HEK293 (cell line): ENCODE data around the gene FRMD8.

Source experiments
- CTCF ChIA-PET: fragments of 350-600 bp; formaldehyde crosslinking; extraction: SDS; loops from one replicate; lab custom pipeline; 2021; ENCODE audit warnings: antibody characterized with exemption; lab: Yijun Ruan, JAX
- POLR2A ChIA-PET: fragments of 300-600 bp; formaldehyde crosslinking; extraction: SDS; loops from one replicate; lab custom pipeline; 2020; ENCODE audit warnings: antibody characterized with exemption, inconsistent platforms; lab: Yijun Ruan, JAX
- H3K27ac ChIP-seq: fragments of 200-500 bp; sonication (Bioruptor generic); 2 replicates; pipeline ENCODE4 v1.5.1; 2014; ENCODE audit warnings: low read depth, low read length, control low read depth, inconsistent platforms; ENCODE audit errors: extremely low read depth
- H3K36me3 ChIP-seq, 2 experiments: fragments of 200-500 bp in 1 of 2; sonication (Bioruptor generic) in 1 of 2; 1 replicate in 1 of 2; 2 replicates in 1 of 2; pipeline ENCODE4 v1.5.1; 2014 to 2017; ENCODE audit warnings: inconsistent platforms in 2 of 2, low read length in 2 of 2; ENCODE audit not compliant: control insufficient read depth in 2 of 2, insufficient read depth in 1 of 2
- H3K4me1 ChIP-seq: fragments of 200-500 bp; sonication (Bioruptor generic); 2 replicates; pipeline ENCODE4 v1.5.1; 2014; ENCODE audit warnings: mild to moderate bottlenecking, low read length, inconsistent platforms; ENCODE audit not compliant: control insufficient read depth, insufficient read depth
- H3K4me3 ChIP-seq: 2 replicates; pipeline ENCODE4 v1.5.1; 2011; ENCODE audit warnings: low read depth, mild to moderate bottlenecking, control low read depth, low read length, moderate library complexity
- H3K9me3 ChIP-seq: fragments of 200-500 bp; sonication (Bioruptor generic); 2 replicates; pipeline ENCODE4 v1.5.1; 2014; ENCODE audit warnings: low read depth, low read length, inconsistent platforms; ENCODE audit not compliant: control insufficient read depth, insufficient read depth
- ATF2 ChIP-seq: fragments of 450-650 bp; formaldehyde crosslinking; IDR thresholded peaks from 2 replicates; pipeline ENCODE4 v1.5.1; 2016; ENCODE audit warnings: missing biosample characterization, missing genetic modification characterization, low read depth
- BCL11A ChIP-seq: fragments of 450-650 bp; formaldehyde crosslinking; IDR thresholded peaks from 2 replicates; pipeline ENCODE4 v1.5.1; 2016; ENCODE audit warnings: low read depth, missing biosample characterization, missing genetic modification characterization
- HOXC10 ChIP-seq: sonication (generic); formaldehyde crosslinking; IDR thresholded peaks from 2 replicates; pipeline ENCODE4 v1.8.1; 2023; ENCODE audit warnings: mild to moderate bottlenecking, missing genetic modification reagents
- KLF9 ChIP-seq: fragments of 450-650 bp; formaldehyde crosslinking; IDR thresholded peaks from 2 replicates; pipeline ENCODE4 v1.5.1; 2016; ENCODE audit warnings: missing biosample characterization, missing genetic modification characterization, low read depth
- MEIS1 ChIP-seq: sonication (generic); formaldehyde crosslinking; IDR thresholded peaks from 2 replicates; pipeline ENCODE4 v1.8.1; 2022; ENCODE audit warnings: missing genetic modification reagents, mild to moderate bottlenecking, borderline replicate concordance
- OSR2 ChIP-seq: fragments of 450-650 bp; formaldehyde crosslinking; IDR thresholded peaks from 2 replicates; pipeline ENCODE4 v1.5.1; 2016; ENCODE audit warnings: missing biosample characterization, missing genetic modification characterization
- PBX3 ChIP-seq: sonication (generic); formaldehyde crosslinking; IDR thresholded peaks from 2 replicates; pipeline ENCODE4 v1.8.1; 2022; ENCODE audit warnings: mild to moderate bottlenecking, moderate library complexity, missing genetic modification reagents
- RBAK ChIP-seq: fragments of 450-650 bp; formaldehyde crosslinking; IDR thresholded peaks from 2 replicates; pipeline ENCODE4 v1.5.1; 2016; ENCODE audit warnings: missing biosample characterization, missing genetic modification characterization
- TRIM28 ChIP-seq: IDR thresholded peaks from 2 replicates; pipeline ENCODE4 v1.6.1; 2011; ENCODE audit warnings: low read length, control low read depth, borderline replicate concordance
- ZBTB20 ChIP-seq: fragments of 450-650 bp; formaldehyde crosslinking; IDR thresholded peaks from 2 replicates; pipeline ENCODE4 v1.5.1; 2016; ENCODE audit warnings: missing biosample characterization, missing genetic modification characterization
- ZBTB49 ChIP-seq: fragments of 450-650 bp; formaldehyde crosslinking; IDR thresholded peaks from 2 replicates; pipeline ENCODE4 v1.5.1; 2016; ENCODE audit warnings: missing biosample characterization, missing genetic modification characterization, low read depth
- ZNF146 ChIP-seq: fragments of 450-650 bp; formaldehyde crosslinking; IDR thresholded peaks from 2 replicates; pipeline ENCODE4 v1.5.1; 2016; ENCODE audit warnings: missing biosample characterization, missing genetic modification characterization
- ZNF184 ChIP-seq: fragments of 450-650 bp; IDR thresholded peaks from 2 replicates; pipeline ENCODE4 v1.5.1; 2018; ENCODE audit warnings: missing biosample characterization, mild to moderate bottlenecking, missing genetic modification characterization
- ZNF202 ChIP-seq: fragments of 450-650 bp; formaldehyde crosslinking; IDR thresholded peaks from 2 replicates; pipeline ENCODE4 v1.5.1; 2016; ENCODE audit warnings: missing biosample characterization, missing genetic modification characterization, borderline replicate concordance
- ZNF280D ChIP-seq: fragments of 450-650 bp; formaldehyde crosslinking; IDR thresholded peaks from 2 replicates; pipeline ENCODE4 v1.5.1; 2016; ENCODE audit warnings: missing biosample characterization, missing genetic modification characterization
- ZNF366 ChIP-seq: fragments of 450-650 bp; formaldehyde crosslinking; conservative IDR thresholded peaks from 2 replicates; pipeline ENCODE4 v1.5.1; 2016; ENCODE audit warnings: missing biosample characterization, missing genetic modification characterization
- ZNF394 ChIP-seq: fragments of 450-650 bp; formaldehyde crosslinking; IDR thresholded peaks from 2 replicates; pipeline ENCODE4 v1.5.1; 2016; ENCODE audit warnings: missing biosample characterization, missing genetic modification characterization, mild to moderate bottlenecking, moderate library complexity, borderline replicate concordance
- ZNF423 ChIP-seq: fragments of 450-650 bp; formaldehyde crosslinking; IDR thresholded peaks from 2 replicates; pipeline ENCODE4 v1.5.1; 2016; ENCODE audit warnings: missing biosample characterization, missing genetic modification characterization
- ZNF473 ChIP-seq: fragments of 450-650 bp; formaldehyde crosslinking; IDR thresholded peaks from 2 replicates; pipeline ENCODE4 v1.5.1; 2017; ENCODE audit warnings: missing biosample characterization, missing genetic modification characterization
- ZNF488 ChIP-seq: fragments of 450-650 bp; formaldehyde crosslinking; IDR thresholded peaks from 2 replicates; pipeline ENCODE4 v1.5.1; 2016; ENCODE audit warnings: missing biosample characterization, missing genetic modification characterization
- ZNF548 ChIP-seq: fragments of 450-650 bp; formaldehyde crosslinking; IDR thresholded peaks from 2 replicates; pipeline ENCODE4 v1.5.1; 2016; ENCODE audit warnings: missing biosample characterization, missing genetic modification characterization
- ZNF571 ChIP-seq: fragments of 450-650 bp; formaldehyde crosslinking; IDR thresholded peaks from 2 replicates; pipeline ENCODE4 v1.5.0; 2017; ENCODE audit warnings: missing biosample characterization, missing genetic modification characterization
- ZNF660 ChIP-seq: fragments of 450-650 bp; IDR thresholded peaks from 2 replicates; pipeline ENCODE4 v1.5.1; 2018; ENCODE audit warnings: missing biosample characterization, mild to moderate bottlenecking, missing genetic modification characterization
- ZNF830 ChIP-seq: fragments of 450-650 bp; IDR thresholded peaks from 2 replicates; pipeline ENCODE4 v1.5.0; 2018; ENCODE audit warnings: missing biosample characterization, missing genetic modification characterization, low read depth, mild to moderate bottlenecking, moderate library complexity
- ZXDB ChIP-seq: fragments of 450-650 bp; formaldehyde crosslinking; IDR thresholded peaks from 2 replicates; pipeline ENCODE4 v1.5.1; 2016; ENCODE audit warnings: missing biosample characterization, missing genetic modification characterization

The FRMD8 gene

GRCh38 chr11:65418431-65418680, 31.9 kb downstream of the FRMD8 start (continued):
- no peak for TF ChIP-seq RBAK (tag by site-specific recombination)
- TF ChIP-seq, all 188 proteins: peak for 0

GRCh38 chr11:65418681-65419459, 32.4 kb downstream of the FRMD8 start:
- Histone ChIP-seq H3K27ac (peak overlapping the region; percentile 98), H3K9me3 (no peaks in the 10 kb centered on the region), H3K4me1 (peaks cover 6% of the 10 kb centered on the region), H3K4me3 (peak overlapping the region; percentile 17), H3K36me3 (peaks cover 0 to 12% of the 10 kb centered on the region in 2 experiments; a peak in 1 of 3 replicates)
- POLR2A ChIA-PET, result interaction anchor here (0.6 to 16.9 kb wide), 14 partner anchors 9 to 107 kb away, joined by 3 to 1129 read pairs (median 7); partner anchors contain the start of genes MALAT1, SCYL1 and SLC25A45
- CTCF ChIA-PET, result interaction anchor here (1.2 to 2.5 kb wide), 4 partner anchors 31 to 91 kb away, joined by 3 to 10 read pairs (median 8); partner anchors contain the start of gene MALAT1
- peak; percentile 52; the same call in 1 of the 2 replicates for TF ChIP-seq TRIM28
- 0 out of 2 replicates have a peak, but pooled peaks have one; percentile 21 for TF ChIP-seq ZNF423 (tag by site-specific recombination)
- no peak for TF ChIP-seq ZNF488 (tag by site-specific recombination)
- TF ChIP-seq ATF2 (tag by site-specific recombination), result no peak
- TF ChIP-seq OSR2 (tag by site-specific recombination), result peak; percentile 20; the same call in 1 of the 2 replicates
- TF ChIP-seq ZNF394 (tag by site-specific recombination), result no peak; the same call in 1 of the 2 replicates
- peak; percentile 70; the same call in 1 of the 2 replicates for TF ChIP-seq KLF9 (tag by site-specific recombination)
- no peak for TF ChIP-seq ZNF473 (tag by site-specific recombination)
- TF ChIP-seq ZBTB49 (tag by site-specific recombination), result no peak
- TF ChIP-seq ZNF184 (tag by site-specific recombination), result no peak
- peak; percentile 68; the same call in 1 of the 2 replicates for TF ChIP-seq ZNF660 (tag by site-specific recombination)
- peak; percentile 87 for TF ChIP-seq ZXDB (tag by site-specific recombination)
- peak; percentile 77 for TF ChIP-seq ZNF146 (tag by site-specific recombination)
- TF ChIP-seq MEIS1, result no peak
- peak; percentile 80 for TF ChIP-seq BCL11A (tag by site-specific recombination)
- TF ChIP-seq ZBTB20 (tag by site-specific recombination), result peak; percentile 51; the same call in 1 of the 2 replicates
- no peak for TF ChIP-seq ZNF830 (tag by site-specific recombination)
- peak; percentile 46; the same call in 1 of the 2 replicates for TF ChIP-seq ZNF366
- TF ChIP-seq ZNF548 (tag by site-specific recombination), result no peak
- TF ChIP-seq ZNF571 (tag by site-specific recombination), result no peak
- no peak for TF ChIP-seq ZNF202 (tag by site-specific recombination)
- TF ChIP-seq ZNF280D, result no peak
- no peak for TF ChIP-seq PBX3 (CRISPR knock-in tag)
- TF ChIP-seq HOXC10, result no peak; the same call in 1 of the 2 replicates
